ENCODE results near the gene NAT16. TPM values are rescaled to one million over a fixed set of nuclear protein-coding genes. Genes with fewer than 3 reads are reported as not detected.
A peak's percentile ranks its signal among the peaks of the same experiment; 100 is the strongest.

NAT16 gene
- total RNA-seq, 2 experiments from 2014 or later, result not detected

- DNase-seq, result no peak
- no peaks in the 10 kb centered on the region for H3K9me3 Mint-ChIP-seq
- TF ChIP-seq, protein P1, sequence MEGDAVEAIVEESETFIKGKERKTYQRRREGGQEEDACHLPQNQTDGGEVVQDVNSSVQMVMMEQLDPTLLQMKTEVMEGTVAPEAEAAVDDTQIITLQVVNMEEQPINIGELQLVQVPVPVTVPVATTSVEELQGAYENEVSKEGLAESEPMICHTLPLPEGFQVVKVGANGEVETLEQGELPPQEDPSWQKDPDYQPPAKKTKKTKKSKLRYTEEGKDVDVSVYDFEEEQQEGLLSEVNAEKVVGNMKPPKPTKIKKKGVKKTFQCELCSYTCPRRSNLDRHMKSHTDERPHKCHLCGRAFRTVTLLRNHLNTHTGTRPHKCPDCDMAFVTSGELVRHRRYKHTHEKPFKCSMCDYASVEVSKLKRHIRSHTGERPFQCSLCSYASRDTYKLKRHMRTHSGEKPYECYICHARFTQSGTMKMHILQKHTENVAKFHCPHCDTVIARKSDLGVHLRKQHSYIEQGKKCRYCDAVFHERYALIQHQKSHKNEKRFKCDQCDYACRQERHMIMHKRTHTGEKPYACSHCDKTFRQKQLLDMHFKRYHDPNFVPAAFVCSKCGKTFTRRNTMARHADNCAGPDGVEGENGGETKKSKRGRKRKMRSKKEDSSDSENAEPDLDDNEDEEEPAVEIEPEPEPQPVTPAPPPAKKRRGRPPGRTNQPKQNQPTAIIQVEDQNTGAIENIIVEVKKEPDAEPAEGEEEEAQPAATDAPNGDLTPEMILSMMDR (IDR thresholded peaks at IDR 0.05), result no peak
- H3K36me3 Mint-ChIP-seq (ENCODE audit: low read depth), result no peaks in the 10 kb centered on the region
- Histone ChIP-seq H3K9me3 (ENCODE audit: control insufficient read depth in 1 of 2, insufficient read depth in 1 of 2, low read length in 2 of 2) (peaks cover 0 to 30% of the 10 kb centered on the region in 2 experiments), H3K27me3 (ENCODE audit: control insufficient read depth in 1 of 2, insufficient read depth in 2 of 2, low read length in 2 of 2) (peaks cover 94 to 97% of the 10 kb centered on the region in 2 experiments), H3K4me1 (ENCODE audit: insufficient read depth, low read length) (peaks cover 58% of the 10 kb centered on the region), H3K4me3 (ENCODE audit: low read length) (no peak overlapping the region), H3K27ac (ENCODE audit: low read depth in 1 of 2, low read length in 2 of 2) (no peak overlapping the region), H3K36me3 (ENCODE audit: insufficient read depth, low read length) (no peaks in the 10 kb centered on the region)
- no peak overlapping the region for H3K27ac Mint-ChIP-seq
- POLR2A ChIA-PET, result interaction anchor here (1.1 to 1.3 kb wide), 3 partner anchors 44 to 285 kb away, joined by 3 to 4 read pairs (median 3); partner anchors contain the start of genes UFSP1 and ZNHIT1
- no peak for ATAC-seq (ENCODE audit: poor library complexity)
- peaks cover 51% of the 10 kb centered on the region for H3K4me1 Mint-ChIP-seq (ENCODE audit: low read depth)
- H3K27me3 Mint-ChIP-seq, result peaks cover 93% of the 10 kb centered on the region
- H3K4me3 Mint-ChIP-seq, result peak overlapping the region; percentile 71
- intact Hi-C loops (cut with DNase I, micrococcal nuclease), result no loop called here
- CTCF ChIA-PET, result interaction anchor here (1.7 to 2.1 kb wide), 2 partner anchors 12 to 30 kb away, joined by 4 to 9 read pairs; no protein-coding TSS in a partner anchor
Measured at GRCh38 chr7:101174322-101174854, 5.7 kb downstream of the NAT16 start.

DNA sequence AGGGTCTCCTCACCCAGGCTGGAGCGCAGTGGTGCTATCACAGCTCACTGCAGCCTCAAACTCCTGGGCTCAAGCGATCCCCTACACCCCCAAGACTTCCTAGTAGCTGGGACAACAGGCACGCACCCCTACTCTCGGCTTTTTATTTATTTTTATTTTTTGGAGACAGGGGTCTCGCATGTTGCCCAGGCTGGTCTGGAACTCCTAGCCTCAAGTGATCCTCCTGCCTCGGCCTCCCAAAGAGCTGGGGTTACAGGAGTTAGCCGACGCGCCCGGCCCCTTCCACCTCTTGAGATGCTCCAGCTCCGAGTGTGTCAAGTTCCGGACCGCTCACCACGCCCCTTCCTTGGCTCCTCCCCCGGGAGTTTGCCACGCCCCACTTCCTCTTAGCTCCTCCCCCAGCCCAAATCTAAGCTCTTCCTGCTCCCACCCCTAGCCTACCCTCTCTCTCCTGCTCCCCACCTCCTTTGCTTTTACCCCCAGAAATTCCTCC is 6.3 kb downstream of the NAT16 start:
- POLR2A ChIA-PET, result interaction anchor here (1.1 to 1.3 kb wide), 3 partner anchors 44 to 284 kb away, joined by 3 to 4 read pairs (median 3); partner anchors contain the start of genes UFSP1 and ZNHIT1
- CTCF ChIA-PET, result interaction anchor here (1.7 to 2.1 kb wide), 2 partner anchors 13 to 30 kb away, joined by 4 to 9 read pairs; no protein-coding TSS in a partner anchor
- H3K27me3 ChIP-seq (ENCODE audit: control insufficient read depth in 1 of 2, insufficient read depth in 2 of 2, low read length in 2 of 2), result peaks cover 96 to 99% of the 10 kb centered on the region in 2 experiments

GRCh38 chr7:101172854-101173751 is 7.0 kb downstream of the NAT16 start:
- POLR2A ChIA-PET, result interaction anchor here (1.1 to 1.3 kb wide), 3 partner anchors 45 to 284 kb away, joined by 3 to 4 read pairs (median 3); partner anchors contain the start of genes UFSP1 and ZNHIT1
- no peak overlapping the region for H3K4me3 ChIP-seq (ENCODE audit: low read length)
- DNase-seq, result peak in 2 of 14 experiments; percentile 48 to 62
- no peak overlapping the region for H3K27ac ChIP-seq (ENCODE audit: low read depth in 1 of 2, low read length in 2 of 2)
- ATAC-seq (ENCODE audit: poor library complexity), result no peak
- H3K27me3 ChIP-seq (ENCODE audit: control insufficient read depth in 1 of 2, insufficient read depth in 2 of 2, low read length in 2 of 2), result peaks cover 96 to 100% of the 10 kb centered on the region in 2 experiments
- peak overlapping the region; percentile 25 for H3K4me3 Mint-ChIP-seq
- TF ChIP-seq, protein P1 (IDR thresholded peaks at IDR 0.05), result no peak
- H3K9me3 ChIP-seq (ENCODE audit: control insufficient read depth in 1 of 2, insufficient read depth in 1 of 2, low read length in 2 of 2), result peaks cover 0 to 36% of the 10 kb centered on the region in 2 experiments
- H3K36me3 ChIP-seq (ENCODE audit: insufficient read depth, low read length), result no peaks in the 10 kb centered on the region
- CTCF ChIA-PET, result interaction anchor here (1.7 to 2.1 kb wide), 2 partner anchors 13 to 29 kb away, joined by 4 to 9 read pairs; no protein-coding TSS in a partner anchor
- H3K4me1 ChIP-seq (ENCODE audit: insufficient read depth, low read length), result peaks cover 58% of the 10 kb centered on the region
- intact Hi-C loops (cut with DNase I, micrococcal nuclease), result no loop called here
- H3K27me3 Mint-ChIP-seq, result peaks cover 93% of the 10 kb centered on the region
- no peaks in the 10 kb centered on the region for H3K36me3 Mint-ChIP-seq (ENCODE audit: low read depth)
- H3K9me3 Mint-ChIP-seq, result no peaks in the 10 kb centered on the region
- no peak overlapping the region for H3K27ac Mint-ChIP-seq
- H3K4me1 Mint-ChIP-seq (ENCODE audit: low read depth), result peaks cover 56% of the 10 kb centered on the region

More for the DNA sequence above, 6.3 kb downstream of the NAT16 start:
- intact Hi-C loops (cut with DNase I, micrococcal nuclease), result no loop called here
- H3K27ac ChIP-seq (ENCODE audit: low read depth in 1 of 2, low read length in 2 of 2), result no peak overlapping the region
- H3K4me1 Mint-ChIP-seq (ENCODE audit: low read depth), result peaks cover 50% of the 10 kb centered on the region
- H3K27me3 Mint-ChIP-seq, result peaks cover 91% of the 10 kb centered on the region
- peak; percentile 36 to 81 (median 55) for DNase-seq
- H3K27ac Mint-ChIP-seq, result no peak overlapping the region
- no peaks in the 10 kb centered on the region for H3K36me3 Mint-ChIP-seq (ENCODE audit: low read depth)
- no peaks in the 10 kb centered on the region for H3K9me3 Mint-ChIP-seq
- peaks cover 58% of the 10 kb centered on the region for H3K4me1 ChIP-seq (ENCODE audit: insufficient read depth, low read length)
- TF ChIP-seq, protein P1 (IDR thresholded peaks at IDR 0.05), result no peak
- no peaks in the 10 kb centered on the region for H3K36me3 ChIP-seq (ENCODE audit: insufficient read depth, low read length)
- peak; percentile 67 for ATAC-seq (ENCODE audit: poor library complexity)
- H3K4me3 Mint-ChIP-seq, result peak overlapping the region; percentile 71
- peaks cover 0 to 32% of the 10 kb centered on the region in 2 experiments for H3K9me3 ChIP-seq (ENCODE audit: control insufficient read depth in 1 of 2, insufficient read depth in 1 of 2, low read length in 2 of 2)
- no peak overlapping the region for H3K4me3 ChIP-seq (ENCODE audit: low read length)

All from CD4-positive, alpha-beta T cell (primary cell).